Stimulated activated CD8-positive, alpha-beta memory T cell treated with anti-CD3 and anti-CD28 coated beads, Interleukin-4, amount 100 ng/mL, for 4 hours (primary cell): ENCODE measurements around the gene STARD3.
"Not testable (repeated sequence)": the region's sequence is repeated elsewhere in the genome, so short reads cannot be mapped to it uniquely, and the experiment has no call there.

Source experiments
- DNase-seq, 2 donors: peaks; one replicate each; pipeline ENCODE4 v3.0.0-alpha.2; 2020; ENCODE audit warnings: low read depth in 2 of 2, low spot score in 1 of 2

STARD3 gene

DNA sequence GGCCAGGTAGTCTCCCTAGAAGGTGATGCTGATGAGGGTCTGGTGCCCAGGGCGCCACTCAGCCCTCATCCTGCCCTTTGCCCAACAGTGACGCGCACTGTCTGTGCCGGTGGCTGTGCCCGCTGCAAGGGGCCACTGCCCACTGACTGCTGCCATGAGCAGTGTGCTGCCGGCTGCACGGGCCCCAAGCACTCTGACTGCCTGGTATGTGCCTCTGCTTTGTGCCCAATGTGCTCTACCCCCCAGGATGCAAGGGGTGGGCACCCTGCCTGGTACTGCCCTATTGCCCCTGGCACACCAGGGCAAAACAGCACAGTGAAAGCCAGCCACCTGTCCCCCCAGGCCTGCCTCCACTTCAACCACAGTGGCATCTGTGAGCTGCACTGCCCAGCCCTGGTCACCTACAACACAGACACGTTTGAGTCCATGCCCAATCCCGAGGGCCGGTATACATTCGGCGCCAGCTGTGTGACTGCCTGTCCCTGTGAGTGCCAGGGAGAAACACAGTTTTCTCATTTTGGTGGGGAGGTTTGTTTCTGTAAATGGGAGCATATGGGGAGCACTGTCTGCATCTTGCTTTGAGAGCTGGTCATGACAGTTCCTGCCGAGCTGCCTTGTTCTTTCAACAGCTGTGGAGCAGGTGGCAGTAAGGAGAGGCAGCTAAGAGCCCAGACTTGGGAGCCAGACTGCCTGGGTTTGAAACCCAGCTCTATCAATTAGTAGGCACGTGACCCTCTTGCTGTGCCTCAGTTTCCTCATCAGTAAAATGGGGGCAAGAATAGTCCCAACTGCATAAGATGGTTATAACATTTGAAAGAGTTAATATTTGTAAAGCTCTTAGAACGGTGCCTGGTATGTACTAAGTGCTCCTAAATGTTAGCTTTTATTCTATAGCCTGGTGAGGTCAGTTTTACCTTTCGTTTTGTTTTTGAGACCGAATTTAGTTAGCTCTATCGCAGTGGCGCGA is 73.3 kb downstream of the STARD3 start:
- DNase-seq: no peak

DNA sequence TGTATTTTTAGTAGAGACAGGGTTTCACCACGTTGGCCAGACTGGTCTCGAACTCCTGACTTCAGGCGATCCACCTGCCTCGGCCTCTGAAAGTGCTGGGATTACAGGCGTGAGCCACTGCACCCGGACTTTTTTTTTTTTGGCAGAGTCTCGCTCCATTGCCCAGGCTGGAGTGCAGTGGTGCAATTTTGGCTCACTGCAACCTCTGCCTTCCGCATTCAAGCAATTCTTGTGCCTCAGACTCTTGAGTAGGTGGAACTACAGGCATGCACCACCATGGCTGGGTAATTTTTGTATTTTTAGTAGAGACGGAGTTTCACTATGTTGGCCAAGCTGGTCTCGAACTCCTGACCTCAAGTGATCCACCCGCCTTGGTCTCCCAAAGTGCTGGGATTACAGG is 74.1 kb downstream of the STARD3 start:
- DNase-seq: not testable (repeated sequence)

- DNase-seq: no peak
These were observed 74.9 kb downstream of the STARD3 start for GRCh38 chr17:39711851-39712250.
